Upper lobe of left lung (tissue), 6 donors: ENCODE results near the gene ARHGAP42. TPM values are rescaled to one million over a fixed set of nuclear protein-coding genes. Genes with fewer than 3 reads are reported as not detected.

Source experiments
- ATAC-seq, 2 donors: fragments of 200-7000 bp; cut with Tn5 transposase; one replicate each; pipeline ENCODE4 v1.9.1; 2022; ENCODE audit warnings: mild to moderate bottlenecking in 2 of 2, moderate library complexity in 2 of 2; ENCODE audit not compliant: low FRiP score in 2 of 2
- DNase-seq, 2 donors: peaks; one replicate each; pipeline ENCODE4 v3.0.0-alpha.2; 2019 to 2020
- H3K27ac ChIP-seq, 4 donors: fragments of 200-600 bp; sonication (generic); one replicate each; pipeline ENCODE4 v1.5.1; 2016 to 2019
- H3K27me3 ChIP-seq, 4 donors: fragments of 200-600 bp; sonication (generic); one replicate each; pipeline ENCODE4 v1.5.1; 2017 to 2019
- H3K36me3 ChIP-seq, 4 donors: fragments of 200-600 bp; sonication (generic); one replicate each; pipeline ENCODE4 v1.5.1; 2016 to 2019
- H3K4me1 ChIP-seq, 4 donors: fragments of 200-600 bp; sonication (generic); one replicate each; pipeline ENCODE4 v1.5.1; 2018 to 2019
- H3K4me3 ChIP-seq, 4 donors: fragments of 200-600 bp; sonication (generic); one replicate each; pipeline ENCODE4 v1.5.1; 2017 to 2019; ENCODE audit warnings: mild to moderate bottlenecking in 2 of 4, moderate library complexity in 1 of 4
- H3K9me3 ChIP-seq, 4 donors: fragments of 200-600 bp; sonication (generic); one replicate each; pipeline ENCODE4 v1.5.1; 2018 to 2019
- EP300 ChIP-seq, 4 donors: sonication (generic); formaldehyde crosslinking; IDR thresholded peaks; one replicate each; pipeline ENCODE4 v1.5.1; 2017; ENCODE audit warnings: antibody characterized with exemption in 4 of 4, control low read depth in 2 of 4
- POLR2A ChIP-seq, 4 donors: fragments of 450-650 bp; IDR thresholded peaks; one replicate each; pipeline ENCODE4 v1.5.1; 2016 to 2017; ENCODE audit warnings: antibody characterized with exemption in 4 of 4, mild to moderate bottlenecking in 2 of 4
- POLR2AphosphoS5 ChIP-seq, 2 donors: sonication (generic); formaldehyde crosslinking; IDR thresholded peaks; one replicate each; pipeline ENCODE4 v1.5.1; 2017; ENCODE audit warnings: antibody characterized with exemption in 2 of 2
- WGBS, 2 donors: methylation state at CpG; one replicate each; pipeline ENCODE4 v1.1.5; 2017 to 2018; 5-methylcytosine and 5-hydroxymethylcytosine counted together
- total RNA-seq, 6 donors: library from RNA; depleted of rRNA in 4 of 6; stranded (reverse); fragments of >200 nt in 4 of 6; gene quantifications; one replicate each; pipeline versions ENCODE4 v1.1.0 to v1.2.1, GENCODE V29; 2016 to 2021
- TF ChIP-seq, protein P1 (sequence below), 6 experiments: fragments of 450-650 bp in 4 of 6; fragments of 200-600 bp in 2 of 6; sonication (generic) in 2 of 6; IDR thresholded peaks; one replicate each; pipeline ENCODE4 v1.5.1; 2016 to 2019; ENCODE audit warnings: antibody characterized with exemption in 6 of 6
- donor health status: DM: no; HTN: no; CAD: no; lungs with moderate emphysema.
- donor health status: DM: no; HTN: yes; CAD: no; lungs with severe emphysema.

ARHGAP42 gene
- total RNA-seq, 6 donors from 2014 or later, result 8.7 to 44.9 (median 23.6) TPM

DNA sequence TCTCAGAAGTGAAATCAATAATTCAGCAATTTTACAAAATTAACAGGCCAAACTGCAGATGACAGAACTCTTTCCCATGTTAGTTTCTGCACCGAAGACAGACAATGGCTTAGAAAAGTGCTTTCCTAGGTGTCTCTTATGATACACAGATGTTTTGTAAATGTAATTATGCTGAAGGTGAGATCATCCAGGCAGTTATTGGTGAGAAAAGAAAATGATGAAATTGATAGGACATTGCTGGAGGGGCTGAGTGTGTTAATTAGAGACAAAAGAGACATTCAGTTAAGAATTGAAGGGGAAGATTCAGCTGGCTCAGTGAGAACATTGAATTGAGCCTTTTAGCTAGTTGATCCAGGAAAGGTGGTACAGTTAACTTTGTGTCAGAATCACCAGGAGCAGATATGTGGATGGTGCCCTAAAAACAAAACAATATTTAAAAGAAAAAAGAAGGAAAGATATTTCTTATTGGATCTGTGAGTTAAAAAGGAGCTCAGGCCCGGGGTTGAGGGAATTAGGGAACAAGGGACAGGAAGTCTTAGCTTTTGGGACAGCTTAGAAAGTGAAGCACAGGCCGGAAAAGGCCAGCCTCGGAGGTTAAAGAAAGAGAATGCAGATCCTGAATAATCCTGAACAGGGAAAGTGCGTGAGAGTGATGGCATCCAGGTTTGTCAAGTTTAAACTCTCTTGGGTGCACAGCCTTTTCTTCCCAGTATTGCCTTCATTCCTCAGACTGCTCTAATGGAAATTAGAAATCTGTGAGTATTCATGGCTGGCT lies 16.9 kb downstream of the ARHGAP42 start:
- Histone ChIP-seq H3K9me3 (no peaks in the 10 kb centered on the region), H3K27ac (no peak overlapping the region)

DNA sequence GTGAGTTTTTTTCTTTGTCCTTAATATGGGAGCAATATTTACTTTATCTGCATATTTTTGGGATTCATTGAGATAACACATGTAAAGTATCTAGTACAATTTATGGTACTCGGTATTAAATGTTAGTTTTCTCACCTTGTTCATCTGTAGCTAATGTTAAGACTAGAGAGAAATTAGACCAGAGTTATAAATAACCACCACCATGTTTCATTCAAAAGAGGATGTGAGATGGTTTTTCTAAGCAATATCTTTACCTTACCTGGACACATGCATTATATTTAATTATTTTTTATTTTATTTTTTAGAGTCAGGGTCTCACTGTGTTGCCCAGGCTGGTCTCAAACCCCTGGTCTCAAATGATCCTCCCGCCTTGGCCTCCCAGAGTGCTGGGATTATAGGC lies 18.4 kb downstream of the ARHGAP42 start:
- 82 to 84% methylated on average over 2 of the region's 2 CpGs for WGBS, 2 donors
- ATAC-seq (no peak), DNase-seq (no peak)
- Histone ChIP-seq H3K27ac (no peak overlapping the region), H3K4me3 (no peak overlapping the region), H3K4me1 (no peaks in the 10 kb centered on the region), H3K27me3 (no peaks in the 10 kb centered on the region), H3K36me3 (no peaks in the 10 kb centered on the region), H3K9me3 (no peaks in the 10 kb centered on the region)
- TF ChIP-seq EP300 (IDR thresholded peaks at IDR 0.05) (no peak), POLR2A (IDR thresholded peaks at IDR 0.05) (no peak), POLR2AphosphoS5 (IDR thresholded peaks at IDR 0.05) (no peak)
- TF ChIP-seq, protein P1, sequence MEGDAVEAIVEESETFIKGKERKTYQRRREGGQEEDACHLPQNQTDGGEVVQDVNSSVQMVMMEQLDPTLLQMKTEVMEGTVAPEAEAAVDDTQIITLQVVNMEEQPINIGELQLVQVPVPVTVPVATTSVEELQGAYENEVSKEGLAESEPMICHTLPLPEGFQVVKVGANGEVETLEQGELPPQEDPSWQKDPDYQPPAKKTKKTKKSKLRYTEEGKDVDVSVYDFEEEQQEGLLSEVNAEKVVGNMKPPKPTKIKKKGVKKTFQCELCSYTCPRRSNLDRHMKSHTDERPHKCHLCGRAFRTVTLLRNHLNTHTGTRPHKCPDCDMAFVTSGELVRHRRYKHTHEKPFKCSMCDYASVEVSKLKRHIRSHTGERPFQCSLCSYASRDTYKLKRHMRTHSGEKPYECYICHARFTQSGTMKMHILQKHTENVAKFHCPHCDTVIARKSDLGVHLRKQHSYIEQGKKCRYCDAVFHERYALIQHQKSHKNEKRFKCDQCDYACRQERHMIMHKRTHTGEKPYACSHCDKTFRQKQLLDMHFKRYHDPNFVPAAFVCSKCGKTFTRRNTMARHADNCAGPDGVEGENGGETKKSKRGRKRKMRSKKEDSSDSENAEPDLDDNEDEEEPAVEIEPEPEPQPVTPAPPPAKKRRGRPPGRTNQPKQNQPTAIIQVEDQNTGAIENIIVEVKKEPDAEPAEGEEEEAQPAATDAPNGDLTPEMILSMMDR (IDR thresholded peaks at IDR 0.05), result no peak

More for the DNA sequence above, 16.9 kb downstream of the ARHGAP42 start:
- ATAC-seq (no peak), DNase-seq (no peak)
- Histone ChIP-seq H3K27me3 (no peaks in the 10 kb centered on the region), H3K36me3 (no peaks in the 10 kb centered on the region), H3K4me1 (no peaks in the 10 kb centered on the region), H3K4me3 (no peak overlapping the region)
- 67 to 72% methylated on average over 5 of the region's 5 CpGs for WGBS, 2 donors
- TF ChIP-seq, protein P1 (IDR thresholded peaks at IDR 0.05), result no peak
- TF ChIP-seq POLR2A (IDR thresholded peaks at IDR 0.05) (no peak), EP300 (IDR thresholded peaks at IDR 0.05) (no peak), POLR2AphosphoS5 (IDR thresholded peaks at IDR 0.05) (no peak)

DNA sequence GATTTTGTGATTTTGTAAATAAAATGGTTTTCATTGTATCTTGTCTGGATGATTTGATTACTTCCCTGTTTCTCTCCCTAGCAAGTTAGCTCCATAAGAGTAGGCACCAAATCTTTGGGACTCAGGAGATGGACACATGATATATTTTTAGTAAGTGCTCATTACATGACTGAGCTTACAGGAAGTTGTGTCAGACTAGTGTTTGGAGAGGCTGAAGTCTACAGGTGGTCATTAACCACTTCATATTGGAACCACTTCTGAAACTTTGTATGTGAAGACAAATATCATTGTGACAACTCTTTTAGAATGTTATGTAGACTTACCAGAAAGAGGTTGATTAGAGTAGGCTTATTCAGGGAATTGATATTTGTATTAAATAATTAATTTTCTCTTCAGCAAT lies 19.1 kb downstream of the ARHGAP42 start:
- Histone ChIP-seq H3K36me3 (no peaks in the 10 kb centered on the region), H3K27me3 (no peaks in the 10 kb centered on the region), H3K9me3 (no peaks in the 10 kb centered on the region), H3K4me3 (no peak overlapping the region), H3K27ac (no peak overlapping the region), H3K4me1 (no peaks in the 10 kb centered on the region)
- DNase-seq, result no peak
- no peak for TF ChIP-seq POLR2A (IDR thresholded peaks at IDR 0.05)
- TF ChIP-seq, protein P1 (IDR thresholded peaks at IDR 0.05), result no peak
- TF ChIP-seq EP300 (IDR thresholded peaks at IDR 0.05), result no peak
- TF ChIP-seq POLR2AphosphoS5 (IDR thresholded peaks at IDR 0.05), result no peak
- ATAC-seq, result no peak

DNA sequence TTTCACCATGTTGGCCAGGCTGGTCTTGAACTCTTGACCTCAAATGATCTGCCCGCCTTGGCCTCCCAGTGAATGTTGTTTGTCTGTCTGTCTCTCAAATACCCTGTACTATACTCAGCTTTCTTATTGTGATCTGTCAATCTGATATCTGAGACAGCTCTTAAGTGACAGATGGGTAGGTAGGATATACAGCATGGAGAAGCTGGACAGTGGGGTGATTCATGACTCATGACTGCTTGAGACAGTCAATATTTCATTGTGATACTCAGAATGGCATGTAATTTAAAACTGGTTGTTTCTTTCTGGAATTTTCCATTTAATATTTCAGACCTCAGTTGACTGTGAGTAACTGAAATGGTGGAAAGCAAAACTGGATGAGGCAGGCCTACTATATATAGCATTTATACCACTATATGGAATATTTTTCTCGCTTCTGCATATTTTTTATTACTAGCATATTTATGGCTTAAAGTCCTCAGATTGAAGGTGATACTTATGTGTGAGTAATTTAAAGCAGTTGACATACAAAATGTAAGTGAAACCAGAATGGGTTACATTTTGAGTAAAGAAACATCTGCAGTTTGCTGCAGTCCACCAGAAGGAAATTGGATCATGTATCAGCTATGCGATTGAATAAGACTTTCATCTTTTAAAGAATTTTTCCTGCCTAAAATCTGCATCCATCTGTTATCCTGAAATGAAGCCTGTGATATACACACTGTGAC lies 22.3 kb downstream of the ARHGAP42 start:
- H3K36me3 ChIP-seq, result no peaks in the 10 kb centered on the region
- WGBS, 2 donors, result 76 to 81% methylated on average over 3 of the region's 3 CpGs
- H3K4me1 ChIP-seq, result no peaks in the 10 kb centered on the region
- ATAC-seq (no peak), DNase-seq (no peak)
- no peaks in the 10 kb centered on the region for H3K9me3 ChIP-seq
- H3K27ac ChIP-seq, result no peak overlapping the region
- H3K4me3 ChIP-seq, result no peak overlapping the region
- TF ChIP-seq POLR2AphosphoS5 (IDR thresholded peaks at IDR 0.05) (no peak), POLR2A (IDR thresholded peaks at IDR 0.05) (no peak), EP300 (IDR thresholded peaks at IDR 0.05) (no peak)
- TF ChIP-seq, protein P1 (IDR thresholded peaks at IDR 0.05), result no peak
- no peaks in the 10 kb centered on the region for H3K27me3 ChIP-seq
